HG03354 (cell line): ENCODE results near the gene TBCD.
"Not testable (repeated sequence)": the region's sequence is repeated elsewhere in the genome, so short reads cannot be mapped to it uniquely, and the experiment has no call there.

Experiments
- ATAC-seq: cut with Tn5 transposase; IDR thresholded peaks from one replicate; pipeline ENCODE4 v1.9.1; 2021; ENCODE audit warnings: mild to moderate bottlenecking; ENCODE audit not compliant: unreplicated experiment, poor library complexity, severe bottlenecking

The TBCD gene

DNA sequence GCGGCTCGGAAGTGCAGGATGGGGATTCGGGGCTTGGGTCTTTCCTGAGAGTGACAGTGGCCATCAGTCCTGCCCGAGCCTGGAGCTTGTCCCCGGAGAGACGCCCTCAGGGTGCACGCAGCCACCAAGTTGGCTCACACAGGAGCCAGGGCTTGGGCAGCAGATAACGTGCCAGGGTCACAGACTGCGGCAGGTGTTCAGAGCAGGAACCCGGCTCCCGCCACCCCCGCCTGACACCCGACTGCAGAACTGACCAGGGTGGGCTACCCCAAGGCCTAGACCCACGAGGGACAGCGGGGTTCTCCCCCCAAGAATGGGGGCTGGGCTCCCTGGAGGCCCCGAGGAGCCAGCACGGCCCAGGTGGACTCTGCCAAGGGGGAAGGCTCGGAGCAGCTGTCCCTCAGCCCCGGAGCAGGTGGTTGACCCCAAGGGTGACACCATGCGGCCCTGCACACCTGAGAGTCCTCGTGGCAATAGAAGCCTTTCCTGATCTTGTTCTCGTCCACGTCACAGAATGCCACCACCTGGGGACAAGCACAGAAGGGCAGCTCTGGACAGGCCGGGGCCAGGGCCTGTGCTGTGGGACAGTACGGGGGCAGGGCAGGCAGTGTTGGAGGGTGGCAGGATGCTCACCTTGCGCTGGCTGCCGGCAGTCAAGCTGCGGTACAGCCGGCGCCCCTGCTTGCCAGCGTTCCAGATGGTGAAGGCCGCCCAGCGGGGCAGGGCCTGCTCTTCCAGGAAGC is 205.0 kb downstream of the TBCD start:
- ATAC-seq: no peak

DNA sequence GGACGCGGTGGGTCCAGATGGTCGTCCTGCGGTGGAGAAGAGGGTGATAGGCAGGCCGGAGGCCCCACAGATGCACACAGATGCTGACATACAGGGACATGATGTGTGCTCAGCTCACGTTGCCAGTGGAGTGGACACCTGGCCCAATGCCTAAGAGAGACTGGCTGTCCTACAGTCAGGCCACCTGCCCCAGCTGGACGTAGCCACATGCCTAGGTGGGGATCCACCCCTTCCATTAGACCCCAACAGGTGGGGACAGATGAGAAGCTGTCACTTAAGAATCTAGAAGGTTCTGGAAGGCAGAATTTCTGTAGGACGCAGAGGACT is 205.6 kb downstream of the TBCD start:
- ATAC-seq: no peak

DNA sequence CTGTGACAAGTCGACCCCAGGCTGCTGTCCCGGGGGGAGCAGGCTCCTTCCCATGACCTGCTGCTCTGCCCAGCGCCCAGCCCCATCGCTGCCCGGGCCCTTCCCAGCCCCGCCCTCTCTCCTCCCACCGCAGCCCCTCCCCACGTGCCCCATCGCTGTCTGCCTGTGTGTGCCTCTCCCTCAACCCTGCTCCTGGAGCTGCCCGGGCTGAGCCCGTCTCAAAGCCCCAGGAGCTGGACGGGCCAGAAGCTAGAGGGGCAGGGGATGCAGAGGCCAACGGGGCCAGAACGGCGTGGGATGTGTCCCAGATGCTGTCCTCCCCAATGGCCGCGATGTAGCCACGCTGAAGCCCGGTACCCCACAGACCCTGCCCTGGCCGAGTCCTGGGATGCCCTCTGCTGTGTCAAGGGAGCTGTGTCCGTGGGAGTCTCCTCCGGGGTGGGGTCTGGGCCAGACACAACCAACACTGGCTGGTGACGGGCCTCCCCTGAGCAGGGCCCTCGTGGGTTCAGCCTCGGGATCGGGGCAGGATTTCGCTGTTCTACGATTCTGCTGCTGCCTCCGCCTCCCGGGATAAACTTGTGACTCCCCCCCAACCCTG is 206.2 kb downstream of the TBCD start:
- no peak for ATAC-seq

DNA sequence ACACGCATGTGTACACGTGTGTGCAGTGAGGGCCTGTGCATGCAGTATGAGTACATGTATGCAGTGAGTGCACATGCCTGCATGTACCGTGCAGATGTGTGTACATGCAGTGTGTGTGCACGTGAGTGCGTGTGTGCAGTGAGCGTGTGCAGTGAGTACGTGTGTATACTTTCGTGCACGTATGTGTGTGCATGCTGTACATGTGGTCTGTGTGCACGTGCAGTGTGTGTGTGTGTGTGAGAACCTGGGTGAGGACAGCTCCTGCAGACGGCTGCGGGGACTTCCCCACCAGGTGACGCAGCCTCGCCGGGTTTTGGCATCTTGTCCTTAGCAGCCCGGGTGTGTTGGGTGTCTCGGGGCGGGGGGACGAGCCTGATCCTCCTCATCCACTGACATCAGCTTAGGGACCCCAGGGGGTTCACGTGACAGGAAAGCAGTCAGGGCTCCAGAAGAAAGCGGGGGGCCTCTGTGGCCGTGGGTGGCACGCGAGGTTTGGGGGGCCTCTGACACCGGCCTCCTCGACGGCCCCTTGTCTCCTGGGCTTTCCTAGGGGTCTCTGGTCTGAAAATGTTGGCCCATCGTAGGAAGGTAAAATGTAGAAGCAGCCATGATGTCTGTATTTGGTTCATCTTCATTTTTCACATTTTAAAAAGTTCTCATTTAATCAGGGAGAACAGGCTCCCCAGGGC is 207.5 kb downstream of the TBCD start:
- ATAC-seq: no peak

DNA sequence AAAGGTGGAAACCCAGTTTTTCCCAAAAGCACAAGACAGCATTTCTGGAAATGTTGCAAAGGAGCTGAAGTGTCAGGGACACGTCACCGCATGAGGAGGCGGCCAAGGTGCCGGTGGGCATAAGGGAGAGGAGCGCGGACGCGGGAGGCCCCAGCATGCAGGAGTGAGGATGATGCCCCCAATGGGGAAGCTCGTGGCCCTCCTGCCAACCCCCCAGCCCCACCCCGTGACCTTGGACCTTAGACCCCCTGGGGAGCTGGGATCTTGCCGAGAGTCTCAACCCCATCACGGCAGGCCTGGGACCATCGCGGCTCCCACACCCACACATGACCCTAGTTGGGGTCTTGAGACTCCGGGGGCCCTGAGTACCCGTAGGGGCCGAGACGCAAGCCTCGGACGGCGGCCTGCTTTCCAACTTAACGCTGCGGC is 208.1 kb downstream of the TBCD start:
- no peak for ATAC-seq

DNA sequence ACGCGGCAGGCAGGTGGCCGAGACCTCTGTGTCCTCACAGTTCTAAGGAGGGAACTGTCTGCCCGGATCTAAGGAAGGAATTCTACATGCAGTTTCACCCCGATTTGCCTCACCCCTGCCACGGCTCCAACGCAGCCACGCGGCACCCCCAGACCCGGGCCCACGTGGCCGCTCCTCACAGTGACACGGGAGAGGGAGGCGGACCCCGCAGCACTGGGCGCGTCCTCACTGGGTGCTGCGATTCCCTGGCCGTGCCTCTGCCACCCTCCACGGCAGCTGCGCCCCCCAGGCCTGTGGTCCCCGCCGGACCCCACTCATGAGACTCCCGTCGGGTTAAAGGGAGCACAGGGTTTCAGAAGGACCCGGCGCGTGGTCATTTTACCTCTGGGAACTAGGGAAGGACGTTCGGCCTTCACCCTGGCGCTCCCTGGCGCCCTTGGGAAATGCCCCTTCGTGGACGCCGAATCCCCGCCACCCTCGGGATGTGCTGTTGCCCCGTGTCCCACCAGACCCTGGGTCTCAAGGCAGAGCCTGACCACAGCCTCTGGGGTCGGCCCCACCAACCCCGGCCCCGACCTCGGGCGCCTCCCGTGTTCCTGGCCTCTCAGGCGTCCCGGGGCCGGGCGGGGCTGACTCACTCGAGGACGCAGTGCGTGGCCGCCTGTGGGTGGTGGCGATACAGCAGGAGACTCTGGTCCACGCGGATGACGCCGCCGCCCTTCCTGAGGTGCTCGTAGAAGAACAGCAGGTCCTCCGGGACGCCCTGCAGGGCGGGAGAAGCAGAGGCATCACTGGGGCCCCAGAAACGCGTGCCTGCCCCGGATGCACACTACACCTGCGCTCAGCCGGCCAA is 208.8 kb downstream of the TBCD start:
- no peak for ATAC-seq

DNA sequence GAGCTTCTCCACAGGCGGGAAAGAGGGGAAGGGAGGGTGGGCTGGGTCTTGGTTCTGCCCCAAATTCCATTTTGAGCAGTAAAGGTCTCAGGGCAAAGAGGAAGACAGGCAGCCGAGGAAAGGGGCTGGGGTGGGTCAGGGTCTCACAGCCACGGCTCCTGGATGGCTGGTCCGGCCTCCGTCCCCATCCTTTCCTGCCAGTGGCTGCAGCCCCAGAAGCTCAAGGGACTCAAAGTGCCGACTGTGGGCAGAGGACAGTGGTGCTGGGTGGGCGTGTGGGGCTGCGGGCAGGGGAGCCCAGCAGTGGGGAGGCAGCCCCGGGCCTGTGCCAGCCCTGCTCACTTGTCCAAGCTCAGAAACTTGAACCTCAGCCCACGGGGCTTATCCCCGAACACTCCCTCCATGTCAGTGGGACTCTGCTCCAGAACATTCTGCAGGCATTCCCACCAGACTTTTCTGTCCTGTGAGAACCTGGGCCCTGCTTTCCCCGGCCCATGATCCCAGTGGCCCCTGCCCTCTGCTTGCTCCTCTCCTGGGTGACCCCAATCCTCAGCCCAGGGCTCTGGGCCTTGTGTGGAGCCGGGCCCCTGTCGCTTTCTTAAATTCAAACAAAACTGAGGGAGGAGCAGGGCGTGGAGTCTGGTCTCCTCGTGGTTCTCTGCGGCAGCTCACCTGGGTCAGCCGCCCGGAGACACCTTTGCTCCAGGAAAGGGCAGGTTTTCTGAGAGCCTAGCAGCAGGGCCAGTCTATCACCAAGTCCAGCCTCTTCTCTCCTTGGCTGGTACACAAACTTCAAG is 209.7 kb downstream of the TBCD start:
- no peak for ATAC-seq

DNA sequence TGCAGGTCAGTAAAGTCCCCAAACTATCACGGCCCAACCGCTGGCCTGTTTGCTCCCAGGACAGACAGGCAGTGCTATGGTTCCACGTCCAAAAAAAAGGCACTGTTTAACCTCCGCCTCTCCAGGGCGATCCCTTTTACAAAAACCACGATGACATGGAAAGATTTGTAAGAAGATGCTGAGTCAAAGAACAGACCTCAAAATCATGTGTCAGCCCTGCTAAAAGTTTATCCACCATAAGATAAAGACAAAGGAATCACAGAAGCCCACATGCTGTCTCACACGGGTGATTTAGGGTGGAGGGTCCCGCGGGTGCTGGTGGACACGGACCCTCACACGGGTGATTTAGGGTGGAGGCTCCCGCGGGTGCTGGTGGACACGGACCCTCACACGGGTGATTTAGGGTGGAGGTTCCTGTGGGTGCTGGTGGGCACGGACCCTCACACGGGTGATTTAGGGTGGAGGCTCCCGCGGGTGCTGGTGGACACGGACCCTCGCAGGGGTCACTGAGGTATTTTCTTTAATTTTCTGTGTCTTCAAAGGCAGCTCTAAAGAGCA is 210.4 kb downstream of the TBCD start:
- ATAC-seq: no peak

DNA sequence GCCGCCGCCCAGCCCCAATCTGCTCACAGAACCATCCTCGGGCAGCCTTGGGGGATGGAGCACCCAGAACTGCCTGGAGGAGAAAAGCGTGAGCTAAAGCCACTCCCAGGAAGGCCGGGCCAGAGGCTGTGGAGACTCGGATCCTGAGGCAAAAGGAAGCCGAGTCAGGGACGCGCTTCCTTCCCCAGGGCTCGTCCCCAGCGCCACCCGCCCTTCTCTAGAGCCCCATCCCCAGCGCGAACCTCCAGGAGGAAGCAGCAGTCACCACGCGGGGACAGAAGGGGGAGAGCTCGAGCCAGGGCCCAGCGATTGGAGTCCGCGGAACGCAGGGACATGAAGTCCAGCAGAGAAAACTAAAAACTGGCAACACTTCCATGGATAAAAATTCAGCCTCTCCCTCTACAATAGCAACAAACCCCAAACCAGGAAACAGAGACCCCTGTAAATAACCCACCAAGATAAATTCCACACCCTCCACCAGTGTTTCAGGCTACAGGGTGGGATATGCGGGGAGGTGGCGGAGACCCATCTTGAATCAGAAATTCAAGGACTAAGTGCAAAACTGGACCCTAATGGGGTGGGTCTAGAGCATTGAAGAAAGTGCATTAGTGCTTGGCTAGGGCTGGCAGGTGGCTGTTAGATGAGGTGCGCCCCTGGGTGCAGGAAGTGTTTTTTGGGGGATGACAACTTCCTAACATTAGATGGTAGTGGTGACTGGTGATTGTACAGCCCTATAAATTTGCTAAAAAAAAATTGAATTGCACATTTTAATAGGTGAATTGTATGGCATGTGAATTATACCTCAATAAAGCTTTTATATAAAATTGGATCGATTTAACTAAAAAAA is 211.5 kb downstream of the TBCD start:
- ATAC-seq: no peak

DNA sequence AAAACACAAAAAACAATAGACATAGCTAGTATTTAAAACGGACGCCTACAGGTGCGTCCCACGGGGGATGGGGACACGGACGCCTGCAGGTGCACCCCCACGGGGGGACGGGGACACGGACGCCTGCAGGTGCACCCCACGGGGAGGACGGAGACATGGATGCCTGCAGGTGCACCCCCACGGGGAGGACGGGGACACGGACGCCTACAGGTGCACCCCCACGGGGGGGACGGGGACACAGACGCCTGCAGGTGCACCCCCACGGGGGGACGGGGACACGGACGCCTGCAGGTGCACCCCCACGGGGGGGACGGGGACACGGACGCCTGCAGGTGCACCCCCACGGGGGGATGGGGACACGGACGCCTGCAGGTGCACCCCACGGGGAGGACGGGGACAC is 212.6 kb downstream of the TBCD start:
- not testable (repeated sequence) for ATAC-seq

DNA sequence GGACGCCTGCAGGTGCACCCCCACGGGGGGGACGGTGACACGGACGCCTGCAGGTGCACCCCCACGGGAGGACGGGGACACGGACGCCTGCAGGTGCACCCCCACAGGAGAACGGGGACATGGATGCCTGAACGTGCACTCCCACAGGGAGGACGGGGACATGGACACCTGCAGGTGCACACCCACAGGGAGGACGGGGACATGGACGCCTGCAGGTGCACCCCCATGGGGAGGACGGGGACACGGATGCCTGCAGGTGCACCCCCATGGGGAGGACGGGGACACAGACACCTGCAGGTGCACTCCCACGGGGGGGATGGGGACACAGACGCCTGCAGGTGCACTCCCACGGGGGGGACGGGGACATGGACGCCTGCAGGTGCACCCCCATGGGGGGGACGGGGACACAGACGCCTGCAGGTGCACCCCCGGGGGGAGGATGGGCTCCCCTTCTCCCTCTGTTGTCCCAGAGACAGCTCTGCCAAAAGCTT is 213.0 kb downstream of the TBCD start:
- no peak for ATAC-seq

DNA sequence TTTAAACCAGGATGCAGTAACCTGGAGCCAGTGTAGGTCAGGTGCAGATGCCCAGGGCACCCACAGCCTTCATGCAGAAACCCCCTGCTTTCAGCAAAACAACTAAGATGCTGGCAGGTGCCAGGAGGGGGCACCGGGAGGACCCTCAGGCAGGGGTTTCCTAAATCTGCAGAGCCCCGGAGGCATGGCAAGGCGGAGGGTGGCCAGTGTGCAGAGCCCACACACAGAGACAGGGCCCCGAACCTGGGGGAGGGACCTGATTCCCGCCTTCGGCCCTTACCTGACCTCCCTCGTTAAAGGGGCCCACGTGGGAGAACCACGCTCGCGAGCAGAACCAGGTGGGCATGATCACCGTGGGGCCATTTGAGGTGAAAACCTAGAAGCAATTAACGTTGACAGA is 213.5 kb downstream of the TBCD start:
- no peak for ATAC-seq

DNA sequence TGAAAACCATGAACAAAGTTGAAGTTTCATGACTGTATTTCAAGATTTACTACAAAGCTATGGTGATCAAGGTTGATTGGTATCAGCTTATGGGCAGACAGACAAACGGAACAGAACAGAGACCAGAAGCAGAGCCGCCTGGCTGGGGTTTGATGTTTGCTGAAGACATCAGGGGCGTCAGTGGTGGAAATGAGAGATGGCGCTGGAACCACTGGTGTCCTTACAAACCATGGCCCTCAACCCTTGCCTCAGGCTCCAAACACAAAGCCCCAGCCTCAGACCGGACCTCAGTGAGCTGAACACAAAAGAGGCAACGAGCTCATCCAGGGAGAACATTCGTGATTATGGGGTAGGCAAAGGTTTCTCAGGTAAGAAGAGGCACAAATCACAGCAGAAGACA is 214.6 kb downstream of the TBCD start:
- ATAC-seq: no peak

DNA sequence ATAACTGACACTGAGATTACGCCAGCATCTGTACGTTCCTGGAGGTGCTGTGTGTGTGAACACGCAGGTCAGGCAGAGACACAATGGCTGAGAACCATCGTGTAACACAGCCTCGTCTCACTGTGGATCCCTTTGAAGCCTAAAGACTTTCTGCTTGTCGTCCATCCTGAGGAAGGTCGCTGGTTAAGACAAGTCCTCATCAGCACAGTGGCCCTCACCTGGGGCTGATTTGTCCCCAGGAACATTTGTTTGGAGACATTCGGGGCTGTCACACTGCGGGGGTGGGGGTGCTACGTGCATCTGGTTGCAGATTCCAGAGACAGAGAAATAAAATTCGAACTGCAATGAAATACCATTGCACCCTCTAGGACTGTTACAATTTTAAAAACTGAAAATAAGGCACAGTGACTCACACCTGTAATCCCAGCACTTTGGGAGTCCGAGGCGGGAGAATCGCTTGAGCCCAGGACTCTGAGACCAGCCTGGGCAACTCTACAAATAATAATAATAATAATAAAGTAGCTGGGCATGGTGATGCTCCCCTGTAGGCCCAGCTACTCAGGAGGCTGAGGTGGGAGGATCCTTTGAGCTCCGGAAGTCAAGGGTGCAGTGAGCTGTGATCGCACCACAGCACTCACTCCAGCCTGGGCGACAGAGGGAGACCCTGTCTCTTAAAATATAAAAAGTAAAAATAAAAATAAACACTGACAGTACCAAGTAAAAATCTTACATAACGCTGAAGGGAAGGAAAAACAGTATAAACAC is 215.6 kb downstream of the TBCD start:
- no peak for ATAC-seq

DNA sequence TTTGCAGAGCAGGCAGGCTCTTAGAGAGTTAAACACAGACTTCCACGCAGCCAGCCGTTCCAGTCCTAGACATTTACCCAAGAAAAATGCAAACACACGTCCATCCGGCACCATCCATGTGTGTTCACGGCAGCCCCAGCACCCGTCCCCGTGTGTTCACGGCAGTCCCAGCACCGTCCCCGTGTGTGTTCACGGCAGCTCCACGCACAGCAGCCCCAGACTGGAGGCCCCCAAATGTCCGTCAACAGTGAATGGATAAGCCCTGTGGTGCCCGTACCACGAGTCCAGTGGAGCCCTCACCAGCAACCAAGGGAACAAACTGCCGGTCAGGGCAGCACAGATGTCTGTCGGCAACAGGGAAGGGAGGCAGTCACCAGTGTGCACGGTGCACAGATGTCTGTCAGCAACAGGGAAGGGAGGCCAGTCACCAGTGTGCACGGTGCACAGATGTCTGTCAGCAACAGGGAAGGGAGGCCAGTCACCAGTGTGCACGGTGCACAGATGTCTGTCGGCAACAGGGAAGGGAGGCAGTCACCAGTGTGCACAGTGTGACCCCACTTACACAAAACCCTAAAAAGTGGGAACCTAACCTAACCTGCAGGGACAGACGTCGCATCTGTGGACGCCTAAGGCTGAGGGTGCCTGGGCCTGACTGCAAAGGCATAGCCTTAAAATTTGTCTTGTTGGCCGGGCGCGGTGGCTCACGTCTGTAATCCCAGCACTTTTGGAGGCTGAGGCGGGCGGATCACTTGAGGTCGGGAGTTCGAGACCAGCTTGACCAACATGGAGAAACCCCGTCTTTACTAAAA is 216.4 kb downstream of the TBCD start:
- not testable (repeated sequence) for ATAC-seq

DNA sequence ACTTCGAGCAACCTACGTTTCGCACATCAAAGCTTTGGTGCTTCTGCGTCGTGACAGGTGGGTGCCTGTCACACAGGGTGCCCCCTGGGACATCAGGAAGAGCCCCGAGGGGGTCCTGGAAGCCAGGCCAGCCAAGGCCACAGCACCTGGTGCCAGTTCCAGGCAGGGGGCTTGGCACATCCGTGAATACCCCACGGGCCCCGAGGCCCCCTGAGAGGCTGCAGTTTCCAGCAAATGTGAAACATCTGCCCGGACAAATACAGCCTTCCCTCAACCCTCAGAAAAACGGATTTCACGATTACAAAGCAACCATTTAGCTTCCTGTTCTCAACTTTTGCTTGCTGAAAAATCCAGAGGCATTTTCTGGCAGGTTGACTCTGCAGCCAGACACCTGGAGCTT is 218.2 kb downstream of the TBCD start:
- no peak for ATAC-seq
